ENCODE results near the gene THAP7. TPM values are rescaled to one million over a fixed set of nuclear protein-coding genes. Genes with fewer than 3 reads are reported as not detected.

Gene THAP7
- total RNA-seq, 4 donors from 2014 or later = 16.2 to 45.9 (median 30.9) TPM

- no peak for DNase-seq
- Histone ChIP-seq H3K9me3 (no peaks in the 10 kb centered on the region), H3K4me3 (no peak overlapping the region), H3K4me1 (peaks cover 0 to 7% of the 10 kb centered on the region in 2 donors), H3K36me3 (no peaks in the 10 kb centered on the region), H3K27ac (no peak overlapping the region), H3K27me3 (no peaks in the 10 kb centered on the region)
- TF ChIP-seq CTCF (IDR thresholded peaks at IDR 0.05) (no peak), POLR2A (IDR thresholded peaks at IDR 0.05) (no peak)
- intact Hi-C loops (cut with DNase I; ENCODE audit: low total_unique reads) = no loop called here
Measured at GRCh38 chr22:21029486-21030025, 27.6 kb upstream of the THAP7 start.

- H3K9me3 ChIP-seq = no peaks in the 10 kb centered on the region
- H3K4me1 ChIP-seq = peaks cover 0 to 7% of the 10 kb centered on the region in 2 donors
- TF ChIP-seq POLR2A (IDR thresholded peaks at IDR 0.05) (no peak), CTCF (IDR thresholded peaks at IDR 0.05) (no peak)
- no peak for DNase-seq
- no peaks in the 10 kb centered on the region for H3K27me3 ChIP-seq
- intact Hi-C loops (cut with DNase I; ENCODE audit: low total_unique reads) = no loop called here
- H3K27ac ChIP-seq = no peak overlapping the region
- no peaks in the 10 kb centered on the region for H3K36me3 ChIP-seq
- H3K4me3 ChIP-seq = no peak overlapping the region
Measured at GRCh38 chr22:21028277-21029251, 26.6 kb upstream of the THAP7 start.

- Histone ChIP-seq H3K27me3 (no peaks in the 10 kb centered on the region), H3K36me3 (no peaks in the 10 kb centered on the region), H3K27ac (no peak overlapping the region), H3K9me3 (no peaks in the 10 kb centered on the region), H3K4me1 (peaks cover 0 to 1% of the 10 kb centered on the region in 2 donors), H3K4me3 (no peak overlapping the region)
- intact Hi-C loops (cut with DNase I; ENCODE audit: low total_unique reads) = no loop called here
- peak in 1 of 2 donors; percentile 37 for DNase-seq
- TF ChIP-seq POLR2A (IDR thresholded peaks at IDR 0.05) = no peak
- TF ChIP-seq CTCF (IDR thresholded peaks at IDR 0.05) = no peak
Measured at GRCh38 chr22:21026783-21027692, 25.1 kb upstream of the THAP7 start.

GRCh38 chr22:21025763-21026755 is 24.1 kb upstream of the THAP7 start:
- intact Hi-C loops (cut with DNase I; ENCODE audit: low total_unique reads) = no loop called here
- Histone ChIP-seq H3K4me3 (no peak overlapping the region), H3K27ac (no peak overlapping the region), H3K9me3 (no peaks in the 10 kb centered on the region), H3K36me3 (no peaks in the 10 kb centered on the region), H3K27me3 (no peaks in the 10 kb centered on the region), H3K4me1 (no peaks in the 10 kb centered on the region)
- TF ChIP-seq CTCF (IDR thresholded peaks at IDR 0.05) (no peak), POLR2A (IDR thresholded peaks at IDR 0.05) (no peak)
- no peak for DNase-seq

Measured in uterus (tissue), 4 donors.